NOMO-1 treated with DMSO at 0.1 percent for 48 hours (cell line): ENCODE data around the gene ST3GAL3.
A peak's percentile ranks its signal among the peaks of the same experiment; 100 is the strongest.

Experiments used
- DNase-seq: peaks from one replicate; lab custom pipeline; 2025; ENCODE audit not compliant: unreplicated experiment; lab: John Stamatoyannopoulos, UW

The ST3GAL3 gene, protein sequence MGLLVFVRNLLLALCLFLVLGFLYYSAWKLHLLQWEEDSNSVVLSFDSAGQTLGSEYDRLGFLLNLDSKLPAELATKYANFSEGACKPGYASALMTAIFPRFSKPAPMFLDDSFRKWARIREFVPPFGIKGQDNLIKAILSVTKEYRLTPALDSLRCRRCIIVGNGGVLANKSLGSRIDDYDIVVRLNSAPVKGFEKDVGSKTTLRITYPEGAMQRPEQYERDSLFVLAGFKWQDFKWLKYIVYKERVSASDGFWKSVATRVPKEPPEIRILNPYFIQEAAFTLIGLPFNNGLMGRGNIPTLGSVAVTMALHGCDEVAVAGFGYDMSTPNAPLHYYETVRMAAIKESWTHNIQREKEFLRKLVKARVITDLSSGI

GRCh38 chr1:43707190-43708001 is at the start of gene ST3GAL3:
Gene ST3GAL3 (plus strand): TSS chr1:43707536. CDS start chr1:43736263, 28,727 bp downstream.
- DNase-seq, result peak; percentile 92

DNA sequence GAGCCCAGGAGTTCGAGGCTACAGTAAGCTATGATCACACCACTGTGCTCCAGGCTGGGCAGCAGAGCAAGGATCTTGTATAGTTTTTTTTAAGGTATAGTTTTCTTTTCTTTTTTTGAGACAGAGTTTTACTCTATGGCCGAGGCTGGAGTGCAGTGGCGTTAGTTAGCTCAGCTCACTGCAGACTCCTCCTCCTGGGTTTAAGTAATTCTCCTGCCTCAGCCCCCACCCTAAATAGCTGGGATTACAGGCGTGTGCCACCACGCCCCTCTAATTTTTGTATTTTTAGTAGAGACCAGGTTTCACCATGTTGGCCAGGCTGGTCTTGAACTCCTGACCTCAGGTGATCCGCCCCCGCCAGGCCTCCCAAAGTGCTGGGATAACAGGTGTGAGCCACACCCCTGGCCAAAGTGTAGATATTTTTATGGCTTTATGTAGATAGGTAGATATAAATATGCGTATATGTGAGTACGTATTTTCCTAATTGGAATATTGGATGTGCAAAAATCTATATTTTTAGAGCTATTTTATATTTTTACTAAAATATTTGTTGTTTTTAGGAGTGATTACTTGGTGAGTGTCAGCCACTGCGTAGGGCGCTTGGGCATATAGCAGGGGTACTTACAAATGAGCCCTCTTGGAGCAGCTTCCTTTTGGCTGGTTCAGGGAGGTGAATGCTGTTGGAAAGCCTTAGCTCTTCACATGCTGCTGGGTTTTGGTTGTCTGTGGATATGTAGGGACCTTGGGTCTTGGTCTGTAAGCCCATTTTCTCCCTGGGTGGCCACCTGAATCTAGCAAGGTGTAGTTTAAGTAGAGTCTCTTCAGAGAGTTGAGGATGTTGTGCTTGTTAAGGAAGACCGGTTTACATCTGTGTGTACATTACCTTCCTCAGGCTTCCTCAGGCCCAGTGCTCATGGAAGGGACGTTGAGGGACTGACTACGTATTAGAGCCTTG is 47.8 kb upstream of the ST3GAL3 start:
- DNase-seq, result no peak

GRCh38 chr1:43660355-43660754 is 47.0 kb upstream of the ST3GAL3 start:
- no peak for DNase-seq

- no peak for DNase-seq
Measured at GRCh38 chr1:43664369-43664768, 43.0 kb upstream of the ST3GAL3 start.

- DNase-seq, result no peak
Measured at GRCh38 chr1:43666608-43667007, 40.7 kb upstream of the ST3GAL3 start.

- no peak for DNase-seq
Measured at GRCh38 chr1:43668956-43669355, 38.4 kb upstream of the ST3GAL3 start.

GRCh38 chr1:43669878-43670277 is 37.5 kb upstream of the ST3GAL3 start:
- no peak for DNase-seq

DNA sequence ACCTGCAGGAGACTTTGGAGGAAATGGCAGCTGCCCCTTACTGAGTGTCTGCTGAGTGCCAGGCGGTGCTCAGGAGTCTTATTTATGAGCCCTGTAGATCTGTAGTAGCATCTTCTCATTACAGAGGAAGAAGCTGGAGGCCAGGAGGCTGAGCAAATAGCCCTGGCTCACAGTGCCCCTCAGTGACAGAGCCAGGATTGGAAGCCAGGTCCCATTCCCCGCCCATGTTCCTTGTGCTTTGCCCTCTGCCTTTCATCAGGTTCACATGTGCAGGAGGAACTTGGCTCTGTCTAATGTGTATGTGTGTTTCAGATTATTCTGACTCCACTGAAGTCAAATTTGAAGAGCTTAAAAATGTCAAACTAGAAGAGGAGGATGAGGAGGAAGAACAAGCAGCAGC is 36.1 kb upstream of the ST3GAL3 start:
- DNase-seq, result no peak

DNA sequence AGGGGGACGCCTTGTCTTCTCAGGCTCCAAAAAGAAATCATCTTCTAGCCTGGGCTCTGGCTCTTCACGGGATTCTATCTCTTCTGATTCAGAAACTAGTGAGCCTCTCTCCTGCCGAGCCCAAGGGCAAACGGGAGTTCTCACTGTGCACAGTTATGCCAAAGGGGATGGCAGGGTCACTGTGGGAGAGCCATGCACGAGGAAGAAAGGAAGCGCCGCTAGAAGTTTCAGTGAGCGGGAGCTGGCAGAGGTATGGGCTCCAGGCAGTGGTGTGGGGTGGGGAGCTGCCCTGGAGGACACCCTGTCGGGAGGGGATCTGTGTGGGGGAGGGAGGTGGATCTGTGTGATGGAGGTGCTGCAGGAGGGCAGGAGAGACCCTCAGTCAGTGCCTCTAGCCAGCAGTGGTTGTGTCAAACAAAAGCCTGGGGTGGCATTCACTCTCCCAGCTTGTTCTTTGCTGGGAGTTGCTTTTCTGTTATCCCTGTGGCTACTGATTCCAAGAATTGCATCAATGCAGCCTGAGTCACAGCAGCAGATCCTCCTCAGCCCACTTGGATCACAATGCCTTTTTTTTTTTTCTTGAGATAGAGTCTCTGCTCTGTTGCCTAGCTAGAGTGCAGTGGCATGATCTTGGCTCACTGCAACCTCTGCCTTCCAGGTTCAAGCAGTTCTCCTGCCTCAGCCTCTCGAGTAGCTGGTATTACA is 35.6 kb upstream of the ST3GAL3 start:
- no peak for DNase-seq

- no peak for DNase-seq
Measured at GRCh38 chr1:43673261-43673660, 34.1 kb upstream of the ST3GAL3 start.

- DNase-seq, result no peak
Measured at GRCh38 chr1:43678940-43679339, 28.4 kb upstream of the ST3GAL3 start.

DNA sequence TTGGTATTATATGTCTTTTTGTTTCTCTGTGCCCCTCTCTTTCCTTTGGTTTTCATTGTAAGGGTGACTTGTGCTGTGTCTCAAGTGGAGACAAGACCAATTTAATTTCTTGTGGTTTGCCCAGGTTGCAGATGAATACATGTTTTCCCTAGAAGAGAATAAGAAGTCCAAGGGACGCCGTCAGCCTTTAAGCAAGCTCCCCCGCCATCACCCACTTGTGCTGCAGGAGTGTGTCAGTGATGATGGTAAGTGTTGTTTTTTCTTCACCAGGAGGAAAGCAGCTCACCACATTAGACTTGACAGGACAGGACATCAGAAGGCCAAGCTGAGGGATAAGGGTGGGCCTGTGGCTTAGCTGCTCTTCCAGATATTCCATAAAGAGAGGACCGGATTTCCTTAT is 23.8 kb upstream of the ST3GAL3 start:
- DNase-seq, result no peak

- no peak for DNase-seq
Measured at GRCh38 chr1:43686801-43687200, 20.5 kb upstream of the ST3GAL3 start.

GRCh38 chr1:43687301-43688108 is 19.8 kb upstream of the ST3GAL3 start:
- no peak for DNase-seq

DNA sequence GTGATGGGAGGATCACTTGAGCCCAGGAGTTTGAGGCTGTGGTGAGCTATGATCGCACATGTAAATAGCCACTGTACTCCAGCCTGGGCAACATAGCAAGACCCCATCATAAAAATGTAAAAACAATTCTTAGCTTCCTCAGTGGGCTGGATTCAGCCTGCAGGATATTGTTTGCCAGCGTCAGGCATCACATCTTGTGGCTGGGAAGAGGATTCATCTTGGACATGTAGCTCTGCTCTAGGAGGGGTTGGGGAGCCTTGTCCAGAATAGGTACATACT is 19.3 kb upstream of the ST3GAL3 start:
- DNase-seq, result no peak

DNA sequence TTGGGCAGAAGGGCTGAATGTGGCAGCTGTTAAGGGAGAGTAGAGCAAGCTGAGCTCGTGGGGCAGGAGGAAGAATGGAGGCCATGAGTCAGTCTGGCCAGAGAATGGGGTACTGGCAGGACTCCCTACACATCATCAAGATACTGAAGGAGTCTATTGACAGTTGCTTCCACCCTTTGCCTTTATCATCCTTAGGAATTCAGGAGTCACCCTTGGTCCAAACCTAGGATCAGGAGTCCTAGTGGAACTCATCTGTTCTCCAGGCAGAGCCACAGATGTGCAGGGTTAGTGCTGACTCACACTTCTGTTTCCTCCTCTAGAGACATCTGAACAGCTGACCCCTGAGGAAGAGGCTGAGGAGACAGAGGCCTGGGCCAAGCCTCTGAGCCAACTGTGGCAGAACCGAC is 18.7 kb upstream of the ST3GAL3 start:
- DNase-seq, result no peak

DNA sequence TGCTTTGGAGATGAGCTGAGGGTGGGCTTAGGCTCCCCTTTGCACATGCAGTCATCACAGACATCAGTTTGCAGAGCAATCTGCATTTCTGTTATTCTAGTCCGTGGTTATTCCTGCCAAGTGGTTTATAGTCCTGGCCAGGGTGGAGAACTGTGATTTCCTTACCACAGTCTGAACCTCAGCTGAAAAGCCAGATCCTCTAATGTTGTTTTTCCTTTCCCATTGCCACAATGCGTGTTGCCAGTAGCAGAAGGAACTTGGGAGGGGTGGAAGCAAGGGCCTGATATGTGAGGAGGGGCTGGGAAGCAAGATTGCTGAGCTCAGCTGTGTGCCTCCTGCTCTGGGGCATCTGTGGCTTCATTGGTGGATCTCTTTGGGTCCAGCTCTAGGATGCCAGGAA is 18.0 kb upstream of the ST3GAL3 start:
- DNase-seq, result no peak

- DNase-seq, result no peak
Measured at GRCh38 chr1:43691871-43692815, 15.2 kb upstream of the ST3GAL3 start.

- no peak for DNase-seq
Measured at GRCh38 chr1:43693371-43693770, 14.0 kb upstream of the ST3GAL3 start.
